HepG2 (cell line): ENCODE measurements around the gene UQCC5. TPM values are rescaled to one million over a fixed set of nuclear protein-coding genes. Genes with fewer than 3 reads are reported as not detected.

Experiments used
- ASH2L ChIP-seq: fragments of 300-600, 200-600 bp; sonication (generic); IDR thresholded peaks from 2 replicates; pipeline ENCODE4 v1.7.0; 2017; ENCODE audit warnings: low read depth, mild to moderate bottlenecking, moderate library complexity, mixed read lengths, low read length; ENCODE audit not compliant: insufficient read length
- ETV5 ChIP-seq: IDR thresholded peaks from 2 replicates; pipeline ENCODE4 v1.6.1; 2018; ENCODE audit warnings: missing biosample characterization, missing genetic modification reagents, inconsistent platforms, borderline replicate concordance
- FOXM1 ChIP-seq: sonication (generic); formaldehyde crosslinking; IDR thresholded peaks from 2 replicates; pipeline ENCODE4 v1.5.0; 2020; ENCODE audit warnings: missing genetic modification reagents
- HMG20B ChIP-seq: conservative IDR thresholded peaks from 2 replicates; pipeline ENCODE4 v1.6.1; 2016; ENCODE audit warnings: missing genetic modification reagents, missing compliant biosample characterization
- HNRNPK ChIP-seq: fragments of 200-400 bp; formaldehyde crosslinking; IDR thresholded peaks from 2 replicates; pipeline ENCODE4 v1.6.1; 2018; ENCODE audit warnings: low read length, low read depth, moderate library complexity, mild to moderate bottlenecking; ENCODE audit not compliant: poor library complexity, severe bottlenecking
- KDM3A ChIP-seq: IDR thresholded peaks from 2 replicates; pipeline ENCODE4 v1.6.1; 2018; ENCODE audit warnings: low read depth, missing compliant biosample characterization
- KLF16 ChIP-seq, 2 experiments: sonication (generic) in 1 of 2; formaldehyde crosslinking in 1 of 2; IDR thresholded peaks; 2 replicates each; pipeline versions ENCODE4 v1.6.1 to v1.8.0; 2016 to 2023; ENCODE audit warnings: missing genetic modification reagents in 2 of 2, missing compliant biosample characterization in 1 of 2
- MAZ ChIP-seq, 2 experiments: sonication (generic) in 1 of 2; formaldehyde crosslinking in 1 of 2; IDR thresholded peaks; 2 replicates each; pipeline versions ENCODE4 v1.5.0 to v1.6.1; 2012 to 2020; ENCODE audit warnings: low read depth in 2 of 2, mild to moderate bottlenecking in 2 of 2, borderline replicate concordance in 1 of 2, improper control_type of control experiment in 1 of 2, low read length in 1 of 2, missing genetic modification reagents in 1 of 2, moderate library complexity in 1 of 2
- NONO ChIP-seq, 2 experiments: fragments of 450-650 bp in 1 of 2; sonication (generic) in 1 of 2; formaldehyde crosslinking in 1 of 2; IDR thresholded peaks in 1 of 2; conservative IDR thresholded peaks in 1 of 2; 2 replicates each; pipeline versions ENCODE4 v1.6.1 to v1.8.0; 2017 to 2022; ENCODE audit warnings: mild to moderate bottlenecking in 1 of 2, missing genetic modification reagents in 1 of 2, moderate library complexity in 1 of 2
- NR2C2 ChIP-seq: sonication (generic); formaldehyde crosslinking; IDR thresholded peaks from 2 replicates; pipeline ENCODE4 v1.4.0; 2020; ENCODE audit warnings: missing genetic modification reagents, mild to moderate bottlenecking, moderate library complexity, borderline replicate concordance
- PAX8 ChIP-seq: sonication (generic); formaldehyde crosslinking; IDR thresholded peaks from 2 replicates; pipeline ENCODE4 v1.8.0; 2022; ENCODE audit warnings: mild to moderate bottlenecking, missing genetic modification reagents, borderline replicate concordance
- SIX4 ChIP-seq: sonication (generic); formaldehyde crosslinking; IDR thresholded peaks from 2 replicates; pipeline ENCODE4 v1.4.0; 2020; ENCODE audit warnings: missing genetic modification reagents
- SMAD3 ChIP-seq: sonication (generic); formaldehyde crosslinking; IDR thresholded peaks from 2 replicates; pipeline ENCODE4 v1.4.0; 2020; ENCODE audit warnings: missing genetic modification reagents
- SRSF9 ChIP-seq: fragments of 200-400 bp; formaldehyde crosslinking; IDR thresholded peaks from 2 replicates; pipeline ENCODE4 v1.6.1; 2018; ENCODE audit warnings: borderline replicate concordance, mild to moderate bottlenecking, low read depth, low read length; ENCODE audit not compliant: insufficient read depth, poor library complexity, severe bottlenecking
- TBL1XR1 ChIP-seq: fragments of 150-350 bp; IDR thresholded peaks from 2 replicates; pipeline ENCODE4 v1.6.1; 2014; ENCODE audit warnings: borderline replicate concordance, low read length; ENCODE audit not compliant: partially characterized antibody
- XBP1 ChIP-seq: sonication (generic); formaldehyde crosslinking; IDR thresholded peaks from 2 replicates; pipeline ENCODE4 v1.5.0; 2020; ENCODE audit warnings: missing genetic modification reagents
- ZNF205 ChIP-seq: IDR thresholded peaks from 2 replicates; pipeline ENCODE4 v1.6.1; 2018; ENCODE audit warnings: missing biosample characterization, missing genetic modification reagents
- ZNF777 ChIP-seq: sonication (generic); formaldehyde crosslinking; IDR thresholded peaks from 2 replicates; pipeline ENCODE4 v1.4.0; 2020; ENCODE audit warnings: missing genetic modification reagents
- ZNF83 ChIP-seq: sonication (generic); formaldehyde crosslinking; IDR thresholded peaks from 2 replicates; pipeline ENCODE4 v1.4.0; 2020; ENCODE audit warnings: missing genetic modification reagents, mild to moderate bottlenecking, borderline replicate concordance
- ZNF839 ChIP-seq: sonication (generic); formaldehyde crosslinking; IDR thresholded peaks from 2 replicates; pipeline ENCODE4 v1.4.0; 2020; ENCODE audit warnings: missing genetic modification reagents, mild to moderate bottlenecking, borderline replicate concordance
- ZNF883 ChIP-seq: sonication (generic); formaldehyde crosslinking; IDR thresholded peaks from 2 replicates; pipeline ENCODE4 v1.5.1; 2020; ENCODE audit warnings: mild to moderate bottlenecking, missing genetic modification reagents; ENCODE audit errors: not compliant biosample characterization
- polyA plus RNA-seq, 8 experiments: library from polyadenylated mRNA; depleted of rRNA in 3 of 8; stranded (reverse) in 7 of 8; unstranded in 1 of 8; fragments of >200 nt; fragmentation: Illumina TruSeq in 4 of 8; extraction: Trizol in 4 of 8; gene quantifications; 2 replicates each; pipeline versions ENCODE4 v1.2.1 to v1.2.3, GENCODE V29; 2011 to 2016; ENCODE audit warnings: low read depth in 4 of 8, missing spikeins in 1 of 8, mixed read lengths in 1 of 8; ENCODE audit not compliant: insufficient read depth in 1 of 8
- total RNA-seq, 5 experiments: library from RNA; depleted of rRNA; stranded (reverse); fragments of >200 nt; fragmentation: Illumina TruSeq; extraction: Trizol; gene quantifications; 2 replicates each; pipeline ENCODE4 v1.2.3, GENCODE V29; 2016; ENCODE audit warnings: low read depth in 1 of 5
- TF ChIP-seq, protein P1 (sequence below): sonication (generic); formaldehyde crosslinking; IDR thresholded peaks from 2 replicates; pipeline ENCODE4 v1.8.1; 2023; ENCODE audit warnings: mild to moderate bottlenecking, missing genetic modification reagents
- TF ChIP-seq, protein P2 (sequence below): IDR thresholded peaks from 2 replicates; pipeline ENCODE4 v1.6.1; 2016
- TF ChIP-seq, protein P3 (sequence below): sonication (generic); formaldehyde crosslinking; IDR thresholded peaks from 2 replicates; pipeline ENCODE4 v1.5.1; 2020; ENCODE audit warnings: mild to moderate bottlenecking, moderate library complexity, missing genetic modification reagents
- TF ChIP-seq, protein P4 (sequence below): sonication (generic); formaldehyde crosslinking; IDR thresholded peaks from 2 replicates; pipeline ENCODE4 v1.4.0; 2020; ENCODE audit warnings: missing genetic modification reagents

UQCC5 gene
- total and polyA plus RNA-seq, 2 of the 13 experiments (the other 11 are each of a cell fraction or from before 2014, with no cell fraction given) = 15.4 to 29.5 TPM

DNA sequence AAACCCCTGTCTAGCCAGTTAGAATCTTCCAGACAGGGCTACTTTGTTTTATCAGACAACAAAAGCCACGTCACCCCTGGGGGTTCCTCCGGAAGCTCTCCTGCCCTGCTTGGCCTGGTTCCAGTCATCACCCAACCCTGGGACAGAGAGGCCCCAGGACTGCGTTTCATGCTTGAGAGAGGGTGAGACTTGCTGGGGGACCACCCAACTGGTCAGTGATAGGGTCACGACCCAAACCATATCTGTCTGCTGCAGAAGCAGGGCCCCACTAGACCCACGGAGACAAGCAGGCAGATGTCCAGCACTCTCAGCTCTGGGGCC, 3.9 kb upstream of the UQCC5 start (continued):
- TF ChIP-seq MAZ (IDR thresholded peaks at IDR 0.05; ENCODE audit: borderline replicate concordance, low read depth, low read length) (no peak), MAZ (CRISPR knock-in tag; IDR thresholded peaks at IDR 0.05; ENCODE audit: low read depth) (no peak), SMAD3 (peak; percentile 50; the same call in 1 of the 2 replicates), ZNF839 (CRISPR knock-in tag) (no peak), ZNF83 (no peak), PAX8 (CRISPR knock-in tag) (no peak), KDM3A (CRISPR knock-in tag) (no peak), SRSF9 (no peak), HMG20B (CRISPR knock-in tag) (no peak), FOXM1 (CRISPR knock-in tag) (no peak), ZNF883 (no peak), XBP1 (peak; percentile 79), NONO (IDR thresholded peaks at IDR 0.05) (no peak), NONO (CRISPR knock-in tag; conservative IDR thresholded peaks at IDR 0.05) (no peak), ASH2L (peak; percentile 39), TBL1XR1 (no peak), KLF16 (CRISPR knock-in tag; IDR thresholded peaks at IDR 0.05) (no peak), SIX4 (CRISPR knock-in tag) (no peak), ETV5 (CRISPR knock-in tag) (peak; percentile 90; the same call in 1 of the 2 replicates), ZNF777 (CRISPR knock-in tag) (no peak), ZNF205 (0 out of 2 replicates have a peak, but pooled peaks have one; percentile 21), NR2C2 (no peak), HNRNPK (no peak)
- TF ChIP-seq, protein P1, sequence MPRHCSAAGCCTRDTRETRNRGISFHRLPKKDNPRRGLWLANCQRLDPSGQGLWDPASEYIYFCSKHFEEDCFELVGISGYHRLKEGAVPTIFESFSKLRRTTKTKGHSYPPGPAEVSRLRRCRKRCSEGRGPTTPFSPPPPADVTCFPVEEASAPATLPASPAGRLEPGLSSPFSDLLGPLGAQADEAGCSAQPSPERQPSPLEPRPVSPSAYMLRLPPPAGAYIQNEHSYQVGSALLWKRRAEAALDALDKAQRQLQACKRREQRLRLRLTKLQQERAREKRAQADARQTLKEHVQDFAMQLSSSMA = no peak
- TF ChIP-seq, protein P2, sequence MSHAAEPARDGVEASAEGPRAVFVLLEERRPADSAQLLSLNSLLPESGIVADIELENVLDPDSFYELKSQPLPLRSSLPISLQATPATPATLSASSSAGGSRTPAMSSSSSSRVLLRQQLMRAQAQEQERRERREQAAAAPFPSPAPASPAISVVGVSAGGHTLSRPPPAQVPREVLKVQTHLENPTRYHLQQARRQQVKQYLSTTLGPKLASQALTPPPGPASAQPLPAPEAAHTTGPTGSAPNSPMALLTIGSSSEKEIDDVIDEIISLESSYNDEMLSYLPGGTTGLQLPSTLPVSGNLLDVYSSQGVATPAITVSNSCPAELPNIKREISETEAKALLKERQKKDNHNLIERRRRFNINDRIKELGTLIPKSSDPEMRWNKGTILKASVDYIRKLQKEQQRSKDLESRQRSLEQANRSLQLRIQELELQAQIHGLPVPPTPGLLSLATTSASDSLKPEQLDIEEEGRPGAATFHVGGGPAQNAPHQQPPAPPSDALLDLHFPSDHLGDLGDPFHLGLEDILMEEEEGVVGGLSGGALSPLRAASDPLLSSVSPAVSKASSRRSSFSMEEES (CRISPR knock-in tag) = 0 out of 2 replicates have a peak, but pooled peaks have one; percentile 23
- TF ChIP-seq, protein P3, sequence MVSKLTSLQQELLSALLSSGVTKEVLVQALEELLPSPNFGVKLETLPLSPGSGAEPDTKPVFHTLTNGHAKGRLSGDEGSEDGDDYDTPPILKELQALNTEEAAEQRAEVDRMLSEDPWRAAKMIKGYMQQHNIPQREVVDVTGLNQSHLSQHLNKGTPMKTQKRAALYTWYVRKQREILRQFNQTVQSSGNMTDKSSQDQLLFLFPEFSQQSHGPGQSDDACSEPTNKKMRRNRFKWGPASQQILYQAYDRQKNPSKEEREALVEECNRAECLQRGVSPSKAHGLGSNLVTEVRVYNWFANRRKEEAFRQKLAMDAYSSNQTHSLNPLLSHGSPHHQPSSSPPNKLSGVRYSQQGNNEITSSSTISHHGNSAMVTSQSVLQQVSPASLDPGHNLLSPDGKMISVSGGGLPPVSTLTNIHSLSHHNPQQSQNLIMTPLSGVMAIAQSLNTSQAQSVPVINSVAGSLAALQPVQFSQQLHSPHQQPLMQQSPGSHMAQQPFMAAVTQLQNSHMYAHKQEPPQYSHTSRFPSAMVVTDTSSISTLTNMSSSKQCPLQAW (CRISPR knock-in tag) = no peak
- TF ChIP-seq, protein P4, sequence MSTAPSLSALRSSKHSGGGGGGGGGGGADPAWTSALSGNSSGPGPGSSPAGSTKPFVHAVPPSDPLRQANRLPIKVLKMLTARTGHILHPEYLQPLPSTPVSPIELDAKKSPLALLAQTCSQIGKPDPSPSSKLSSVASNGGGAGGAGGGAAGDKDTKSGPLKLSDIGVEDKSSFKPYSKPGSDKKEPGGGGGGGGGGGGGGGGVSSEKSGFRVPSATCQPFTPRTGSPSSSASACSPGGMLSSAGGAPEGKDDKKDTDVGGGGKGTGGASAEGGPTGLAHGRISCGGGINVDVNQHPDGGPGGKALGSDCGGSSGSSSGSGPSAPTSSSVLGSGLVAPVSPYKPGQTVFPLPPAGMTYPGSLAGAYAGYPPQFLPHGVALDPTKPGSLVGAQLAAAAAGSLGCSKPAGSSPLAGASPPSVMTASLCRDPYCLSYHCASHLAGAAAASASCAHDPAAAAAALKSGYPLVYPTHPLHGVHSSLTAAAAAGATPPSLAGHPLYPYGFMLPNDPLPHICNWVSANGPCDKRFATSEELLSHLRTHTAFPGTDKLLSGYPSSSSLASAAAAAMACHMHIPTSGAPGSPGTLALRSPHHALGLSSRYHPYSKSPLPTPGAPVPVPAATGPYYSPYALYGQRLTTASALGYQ (CRISPR knock-in tag) = no peak
